H1 (cell line): ENCODE measurements around the gene AGT.

ENCODE experiments used
- CEBPB ChIP-seq: IDR thresholded peaks from 2 replicates; pipeline ENCODE4 v1.6.1; 2012; ENCODE audit warnings: low read depth, low read length
- CTCF ChIP-seq, 3 experiments: IDR thresholded peaks; 1 replicate in 2 of 3; 2 replicates in 1 of 3; pipeline versions ENCODE4 v1.5.1 to v1.6.1; 2011; ENCODE audit warnings: low read length in 3 of 3, mild to moderate bottlenecking in 3 of 3, inconsistent platforms in 2 of 3, low read depth in 1 of 3, moderate library complexity in 1 of 3; ENCODE audit not compliant: insufficient read depth in 1 of 3; ENCODE audit errors: control extremely low read depth in 1 of 3
- RFX5 ChIP-seq: IDR thresholded peaks from 2 replicates; pipeline ENCODE4 v1.6.1; 2011; ENCODE audit warnings: low read depth, low read length, improper control_type of control experiment, borderline replicate concordance

GRCh38 chr1:230759369-230760065 lies 45.6 kb upstream of the AGT start:
- no peak for TF ChIP-seq CEBPB
- no peak for TF ChIP-seq RFX5
- TF ChIP-seq CTCF (IDR thresholded peaks at IDR 0.05; ENCODE audit: control extremely low read depth in 1 of 3, insufficient read depth in 1 of 3, low read depth in 1 of 3, low read length in 3 of 3), result no peak
